ENCODE measurements around the gene SEPTIN6. TPM values are rescaled to one million over a fixed set of nuclear protein-coding genes. Genes with fewer than 3 reads are reported as not detected.
"Not testable (repeated sequence)": the region's sequence is repeated elsewhere in the genome, so short reads cannot be mapped to it uniquely, and the experiment has no call there.

SEPTIN6 gene
- total RNA-seq, 1 experiment from 2014 or later = 31.2 TPM

GRCh38 chrX:119685225-119686066, 7.5 kb downstream of the SEPTIN6 start:
- ATAC-seq (peak; percentile 46; the same call in 1 of the 2 replicates), DNase-seq (ENCODE audit: low read depth, low spot score) (no peak)
- intact Hi-C loops (cut with micrococcal nuclease; ENCODE audit: unreplicated experiment) = no loop called here
- TF ChIP-seq TCF7L2 (IDR thresholded peaks at IDR 0.05; ENCODE audit: low read depth, low read length) (no peak), REST (IDR thresholded peaks at IDR 0.05; ENCODE audit: insufficient read depth in 1 of 2, low read depth in 2 of 2, low read length in 1 of 2) (no peak), CTCF (IDR thresholded peaks at IDR 0.05) (no peak), SIN3A (IDR thresholded peaks at IDR 0.05; ENCODE audit: borderline replicate concordance, insufficient read depth, low read depth, low read length) (no peak), POLR2AphosphoS5 (IDR thresholded peaks at IDR 0.05; ENCODE audit: low read depth, low read length) (no peak)
- no peaks in the 10 kb centered on the region for H3K36me3 ChIP-seq (ENCODE audit: control insufficient read depth, insufficient read depth, low read length)
- H3K27ac ChIP-seq (ENCODE audit: low read length) = peak overlapping the region; percentile 79
- in situ Hi-C loops (cut with HindIII; ENCODE audit: low pct_unique_long_range_greater_than_20kb, low sequenced_read_pairs) = no loop called here
- BruUV-seq (replicated peaks) = no TSS peak
- no peaks in the 10 kb centered on the region for H3K27me3 ChIP-seq (ENCODE audit: control insufficient read depth, insufficient read depth, low read length)
- peak overlapping the region in 1 of 2 experiments; percentile 1; a peak in 1 of 4 replicates for H3K4me3 ChIP-seq (ENCODE audit: low read depth in 2 of 2, low read length in 2 of 2)
- H3K4me1 ChIP-seq (ENCODE audit: control insufficient read depth, insufficient read depth, low read length) = peaks cover 28% of the 10 kb centered on the region
- H3K9me3 ChIP-seq (ENCODE audit: control insufficient read depth, insufficient read depth, low read depth, low read length) = no peaks in the 10 kb centered on the region
- POLR2A ChIA-PET = no interaction called here
- CTCF ChIA-PET = no interaction called here

GRCh38 chrX:119684916-119685224, 8.1 kb downstream of the SEPTIN6 start:
- Histone ChIP-seq H3K27ac (ENCODE audit: low read length) (peak overlapping the region; percentile 79), H3K4me3 (ENCODE audit: low read depth in 2 of 2, low read length in 2 of 2) (no peak overlapping the region; a peak in 1 of 4 replicates), H3K4me1 (ENCODE audit: control insufficient read depth, insufficient read depth, low read length) (peaks cover 28% of the 10 kb centered on the region), H3K36me3 (ENCODE audit: control insufficient read depth, insufficient read depth, low read length) (no peaks in the 10 kb centered on the region), H3K27me3 (ENCODE audit: control insufficient read depth, insufficient read depth, low read length) (no peaks in the 10 kb centered on the region), H3K9me3 (ENCODE audit: control insufficient read depth, insufficient read depth, low read depth, low read length) (no peaks in the 10 kb centered on the region)
- DNase-seq (ENCODE audit: low read depth, low spot score) (no peak), ATAC-seq (no peak)
- ChIA-PET POLR2A (no interaction called here), CTCF (interaction anchor here (0.6 kb wide), 2 partner anchors 36 to 75 kb away, joined by 4 to 8 read pairs; no protein-coding TSS in a partner anchor)
- intact Hi-C loops (cut with micrococcal nuclease; ENCODE audit: unreplicated experiment) = no loop called here
- TF ChIP-seq SIN3A (IDR thresholded peaks at IDR 0.05; ENCODE audit: borderline replicate concordance, insufficient read depth, low read depth, low read length) = no peak
- no peak for TF ChIP-seq CTCF (IDR thresholded peaks at IDR 0.05)
- TF ChIP-seq POLR2AphosphoS5 (IDR thresholded peaks at IDR 0.05; ENCODE audit: low read depth, low read length) = no peak
- TF ChIP-seq TCF7L2 (IDR thresholded peaks at IDR 0.05; ENCODE audit: low read depth, low read length) = no peak
- no peak for TF ChIP-seq REST (IDR thresholded peaks at IDR 0.05; ENCODE audit: insufficient read depth in 1 of 2, low read depth in 2 of 2, low read length in 1 of 2)
- BruUV-seq (replicated peaks) = no TSS peak
- in situ Hi-C loops (cut with HindIII; ENCODE audit: low pct_unique_long_range_greater_than_20kb, low sequenced_read_pairs) = no loop called here

GRCh38 chrX:119684312-119684711, 8.7 kb downstream of the SEPTIN6 start:
- H3K27me3 ChIP-seq (ENCODE audit: control insufficient read depth, insufficient read depth, low read length); H3K4me3 ChIP-seq (ENCODE audit: low read depth in 2 of 2, low read length in 2 of 2); DNase-seq (ENCODE audit: low read depth, low spot score); H3K27ac ChIP-seq (ENCODE audit: low read length); ATAC-seq; in situ Hi-C loops (cut with HindIII; ENCODE audit: low pct_unique_long_range_greater_than_20kb, low sequenced_read_pairs); H3K36me3 ChIP-seq (ENCODE audit: control insufficient read depth, insufficient read depth, low read length); POLR2A ChIA-PET; intact Hi-C loops (cut with micrococcal nuclease; ENCODE audit: unreplicated experiment); BruUV-seq (replicated peaks); H3K9me3 ChIP-seq (ENCODE audit: control insufficient read depth, insufficient read depth, low read depth, low read length): not testable (repeated sequence)
- peaks cover 28% of the 10 kb centered on the region for H3K4me1 ChIP-seq (ENCODE audit: control insufficient read depth, insufficient read depth, low read length)
- CTCF ChIA-PET = interaction anchor here (0.6 kb wide), 2 partner anchors 36 to 74 kb away, joined by 4 to 8 read pairs; no protein-coding TSS in a partner anchor
